GM19193 (cell line): ENCODE results near the gene ZNF354C.

Experiments
- POLR2A ChIP-seq: IDR thresholded peaks from 4 replicates; pipeline ENCODE4 v1.6.1; 2011; ENCODE audit not compliant: insufficient read depth, insufficient read length; ENCODE audit errors: extremely low read depth

Gene ZNF354C

DNA sequence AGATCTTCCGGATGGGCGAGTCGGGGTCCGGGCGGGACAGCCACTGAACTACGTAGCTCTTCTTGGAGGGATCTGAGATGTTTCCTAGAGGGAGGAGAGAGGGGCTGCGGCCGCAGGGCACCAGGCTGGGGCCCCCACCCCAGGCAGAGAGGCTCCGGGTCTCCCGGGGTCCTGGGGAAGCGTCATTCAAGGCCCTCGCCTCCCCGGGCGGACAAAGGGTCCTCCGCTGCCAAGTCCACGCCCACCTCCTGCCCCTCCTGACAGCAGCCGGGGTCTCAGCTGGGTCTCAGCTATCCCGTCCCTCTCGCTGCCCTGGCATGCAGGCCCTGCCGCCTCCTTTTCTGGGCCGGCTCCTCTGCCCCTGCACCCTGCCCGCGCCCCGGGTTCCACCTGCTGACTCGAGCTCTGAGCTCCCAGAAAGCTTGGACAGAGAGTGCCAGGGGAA, 61.5 kb downstream of the ZNF354C start:
- TF ChIP-seq POLR2A = no peak

DNA sequence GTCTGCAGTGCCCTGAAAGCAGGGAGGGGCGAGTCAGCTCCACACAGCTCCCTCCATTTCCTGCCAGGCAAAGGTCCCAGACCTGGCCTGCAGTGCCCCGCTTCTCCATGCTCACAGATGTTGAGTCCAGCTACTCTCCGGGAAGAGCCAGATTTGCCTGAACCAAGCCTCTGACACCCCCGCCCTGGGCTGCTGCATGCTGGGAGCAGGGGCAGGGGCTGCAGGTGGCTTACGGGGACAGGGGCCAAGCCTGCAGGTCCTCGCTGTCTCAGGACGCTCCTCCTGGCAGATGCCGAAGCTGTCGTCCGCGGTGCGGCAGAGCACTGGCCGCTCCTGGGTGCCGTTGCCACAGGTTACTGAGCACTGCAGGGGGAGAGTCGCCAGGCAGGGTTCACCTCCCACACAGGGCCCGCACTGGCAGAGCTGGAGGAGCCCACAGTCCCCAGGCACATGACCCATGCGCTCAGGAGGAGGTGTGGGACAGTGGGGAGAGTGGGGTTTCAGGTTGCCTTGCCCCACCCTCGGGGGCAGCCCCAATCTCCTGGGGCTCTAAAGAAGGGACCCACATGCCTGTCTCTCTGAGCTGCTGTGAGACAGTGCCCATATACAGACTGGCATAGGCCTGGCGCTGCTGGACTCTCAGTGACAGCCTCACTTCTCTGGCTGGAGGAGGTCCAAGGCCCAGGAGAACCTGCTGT, 62.4 kb downstream of the ZNF354C start:
- TF ChIP-seq POLR2A = no peak

GRCh38 chr5:179123109-179123426, 62.9 kb downstream of the ZNF354C start:
- no peak for TF ChIP-seq POLR2A

GRCh38 chr5:179123491-179124272, 63.5 kb downstream of the ZNF354C start:
- TF ChIP-seq POLR2A = no peak

- no peak for TF ChIP-seq POLR2A
Observed at GRCh38 chr5:179124273-179124852, 64.2 kb downstream of the ZNF354C start.

DNA sequence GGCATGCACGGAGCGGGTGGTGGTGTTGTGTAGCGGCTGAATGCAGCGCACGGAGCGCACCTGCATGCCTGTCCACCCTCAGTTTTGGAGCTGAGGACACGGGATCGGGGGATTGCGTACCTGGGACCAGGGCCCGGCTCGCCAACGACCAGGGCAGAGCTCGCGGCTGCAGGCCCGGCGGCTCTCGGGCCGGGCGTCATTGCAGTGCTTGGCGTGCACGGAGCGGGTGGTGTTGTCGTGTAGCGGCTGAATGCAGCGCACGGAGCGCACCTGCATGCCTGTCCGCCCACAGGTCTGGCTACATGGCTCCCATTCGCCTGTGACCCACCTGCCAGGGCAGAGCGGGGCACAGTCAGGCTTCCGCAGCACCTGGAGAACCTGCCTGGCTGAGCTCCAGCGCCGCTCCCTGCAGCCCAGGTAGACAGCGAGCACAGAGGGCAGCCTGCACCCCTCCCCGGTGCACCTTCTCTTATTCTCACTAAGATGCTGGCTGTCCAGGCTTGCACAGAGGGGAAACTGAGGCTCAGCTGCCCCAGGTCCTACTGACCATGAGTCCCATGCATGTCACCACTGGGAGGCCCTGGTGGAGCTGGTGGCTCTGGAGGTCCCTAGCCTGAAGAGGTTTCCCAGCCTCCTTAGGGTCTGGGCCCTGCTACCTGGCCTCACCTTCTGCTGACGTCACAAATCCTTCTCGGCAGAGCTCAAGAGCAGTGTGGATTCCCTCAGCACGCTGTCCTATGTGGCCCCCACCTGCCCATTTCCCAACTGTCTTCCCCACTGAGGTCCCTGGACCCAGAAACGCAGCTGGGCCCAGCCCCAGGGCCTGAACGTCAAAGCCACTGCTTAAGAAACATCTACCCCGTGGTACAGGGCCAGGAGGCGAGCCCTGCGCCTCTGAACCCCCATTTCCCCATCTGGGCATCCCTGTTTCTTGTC, 64.9 kb downstream of the ZNF354C start:
- TF ChIP-seq POLR2A = no peak

GRCh38 chr5:179125789-179126505, 65.8 kb downstream of the ZNF354C start:
- no peak for TF ChIP-seq POLR2A

DNA sequence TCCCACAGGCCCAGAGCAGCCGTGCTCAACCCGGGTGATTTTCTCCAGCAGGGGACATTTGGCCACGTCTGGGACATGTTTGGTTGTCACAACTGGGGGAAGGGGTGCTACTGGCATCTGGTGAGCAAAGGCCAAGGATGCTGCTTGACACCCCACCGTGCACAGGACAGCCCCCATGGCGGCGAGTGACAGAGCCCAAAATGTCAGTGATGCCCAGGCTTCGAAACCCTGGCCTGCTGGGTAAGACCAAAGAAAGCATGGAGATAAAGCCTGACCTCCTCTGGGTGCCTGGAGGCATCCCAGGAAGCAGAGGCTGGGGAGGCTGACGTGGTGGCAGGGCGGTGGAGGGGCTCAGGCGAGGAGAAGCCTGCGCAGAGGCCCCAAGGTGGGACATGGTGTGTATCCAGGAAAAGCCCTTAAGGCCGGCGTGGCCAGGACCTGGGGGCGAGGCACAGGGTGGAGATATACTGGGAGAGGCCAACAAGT, 66.4 kb downstream of the ZNF354C start:
- no peak for TF ChIP-seq POLR2A

GRCh38 chr5:179127136-179128040, 67.2 kb downstream of the ZNF354C start:
- no peak for TF ChIP-seq POLR2A

GRCh38 chr5:179128041-179128365, 67.8 kb downstream of the ZNF354C start:
- no peak for TF ChIP-seq POLR2A

DNA sequence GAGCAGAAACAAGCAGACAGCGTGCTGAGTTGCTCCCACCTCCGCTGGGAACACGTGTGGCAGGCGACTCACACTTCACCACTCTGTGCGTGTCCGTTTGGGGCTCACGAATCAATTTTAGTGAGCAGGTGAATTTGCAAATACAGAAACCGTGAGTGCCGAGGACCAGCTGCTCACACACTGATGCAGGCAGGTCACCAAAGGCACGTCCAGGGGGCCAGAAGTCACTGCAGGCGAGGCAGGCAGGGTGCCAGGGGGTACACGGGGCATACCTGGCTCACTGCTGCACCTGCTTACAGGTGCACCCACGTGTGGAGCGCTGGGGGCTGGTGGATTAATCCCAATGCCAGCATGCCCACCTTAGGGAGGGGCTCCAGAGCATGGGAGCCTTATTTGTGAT, 68.8 kb downstream of the ZNF354C start:
- TF ChIP-seq POLR2A = no peak

DNA sequence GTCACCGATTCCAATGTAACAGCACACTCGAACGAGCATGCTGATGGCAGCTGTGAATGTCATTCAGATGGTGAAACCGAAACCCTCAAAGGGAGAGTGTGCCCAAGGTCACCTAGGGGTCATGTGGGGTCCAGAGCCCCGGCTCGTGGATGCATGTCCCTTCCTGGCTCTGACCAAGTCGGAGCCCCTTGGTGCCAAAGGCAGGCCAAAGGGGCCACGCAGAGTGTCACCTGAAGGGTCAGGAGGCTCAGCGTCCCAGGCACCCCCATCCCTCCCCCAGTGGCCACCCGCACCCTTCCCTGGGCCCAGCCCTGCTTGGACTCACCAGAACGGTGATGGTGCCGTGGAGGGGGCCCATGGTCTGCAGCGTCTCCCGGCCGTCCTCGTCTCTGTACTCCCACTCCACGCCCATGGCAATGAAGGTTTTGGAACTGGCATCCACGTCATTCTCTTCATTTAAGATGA, 69.5 kb downstream of the ZNF354C start:
- TF ChIP-seq POLR2A = no peak

GRCh38 chr5:179130101-179130681, 70.0 kb downstream of the ZNF354C start:
- TF ChIP-seq POLR2A = no peak
